H1 (cell line): ENCODE data around the gene HACD2. TPM values are rescaled to one million over a fixed set of nuclear protein-coding genes. Genes with fewer than 3 reads are reported as not detected.

Experiments
- CTCF ChIA-PET: fragments of 300-600 bp; sonication (Branson Sonifier 250); formaldehyde crosslinking; loops from one replicate; lab custom pipeline; 2021; ENCODE audit not compliant: partially characterized antibody; lab: Charles Lee
- POLR2A ChIA-PET: fragments of 300-600 bp; sonication (Branson Sonifier 250); formaldehyde crosslinking; loops from one replicate; lab custom pipeline; 2021; ENCODE audit warnings: inconsistent platforms; ENCODE audit not compliant: partially characterized antibody; lab: Charles Lee
- DNase-seq, 2 experiments: peaks; one replicate each; pipeline versions ENCODE4 v3.0.0 to v3.0.0-alpha.2; 2010 to 2022; ENCODE audit warnings: low spot score in 2 of 2, low read depth in 1 of 2, mixed read lengths in 1 of 2
- FAIRE-seq: peaks from 2 replicates; lab custom pipeline; 2011; peaks lifted over from hg19 to GRCh38; lab: Jason Lieb, UNC
- H2AFZ ChIP-seq: 2 replicates; pipeline ENCODE4 v1.8.1; 2012; ENCODE audit warnings: low read length, inconsistent platforms
- H2AK5ac ChIP-seq: 2 replicates; pipeline ENCODE4 v1.6.1; 2013; ENCODE audit warnings: low read depth, low read length
- H2BK120ac ChIP-seq: replicated peaks from 2 replicates; pipeline ENCODE3; 2013; ENCODE audit warnings: low read depth, low read length, inconsistent platforms
- H2BK12ac ChIP-seq: 2 replicates; pipeline ENCODE4 v1.6.1; 2013; ENCODE audit warnings: low read depth, low read length
- H2BK15ac ChIP-seq: 2 replicates; pipeline ENCODE4 v1.6.1; 2013; ENCODE audit warnings: low read length
- H2BK20ac ChIP-seq: 2 replicates; pipeline ENCODE4 v1.6.1; 2013; ENCODE audit warnings: low read length
- H2BK5ac ChIP-seq: 2 replicates; pipeline ENCODE4 v1.6.1; 2013; ENCODE audit warnings: low read depth, low read length
- H3K14ac ChIP-seq: 2 replicates; pipeline ENCODE4 v1.6.1; 2013; ENCODE audit warnings: inconsistent platforms; ENCODE audit not compliant: insufficient read length
- H3K18ac ChIP-seq: 2 replicates; pipeline ENCODE4 v1.6.1; 2013; ENCODE audit warnings: low read length; ENCODE audit errors: extremely low read depth
- H3K23ac ChIP-seq: 2 replicates; pipeline ENCODE4 v1.6.1; 2013; ENCODE audit warnings: inconsistent platforms; ENCODE audit not compliant: insufficient read length
- H3K23me2 ChIP-seq: 2 replicates; pipeline ENCODE4 v1.6.1; 2013; ENCODE audit warnings: low read depth, low read length
- H3K27ac ChIP-seq: 2 replicates; pipeline ENCODE4 v1.6.1; 2011; ENCODE audit warnings: low read depth, low read length, inconsistent platforms
- H3K27me3 ChIP-seq, 4 experiments: replicated peaks in 1 of 4; 1 replicate in 1 of 4; 2 replicates in 3 of 4; pipeline versions ENCODE4 v1.6.1 to v1.8.1; 2011 to 2013; ENCODE audit warnings: low read length in 3 of 4, mild to moderate bottlenecking in 3 of 4, inconsistent platforms in 2 of 4, mixed read lengths in 2 of 4, moderate library complexity in 1 of 4; ENCODE audit not compliant: control insufficient read depth in 3 of 4, insufficient read depth in 3 of 4; ENCODE audit errors: extremely low read depth in 1 of 4
- H3K36me3 ChIP-seq, 4 experiments: 2 replicates each; pipeline versions ENCODE4 v1.6.1 to v1.8.1; 2011 to 2013; ENCODE audit warnings: mild to moderate bottlenecking in 4 of 4, low read length in 3 of 4, moderate library complexity in 2 of 4, control low read depth in 1 of 4, inconsistent platforms in 1 of 4; ENCODE audit not compliant: insufficient read depth in 4 of 4, control insufficient read depth in 2 of 4
- H3K4ac ChIP-seq: replicated peaks from 2 replicates; pipeline ENCODE3; 2013; ENCODE audit warnings: low read length, low read depth, mixed read lengths, inconsistent platforms; ENCODE audit not compliant: insufficient read length
- H3K4me1 ChIP-seq, 4 experiments: replicated peaks in 1 of 4; 1 replicate in 1 of 4; 2 replicates in 3 of 4; pipeline versions ENCODE4 v1.6.1 to v1.8.1; 2011 to 2013; ENCODE audit warnings: low read length in 3 of 4, inconsistent platforms in 2 of 4, mixed read lengths in 1 of 4; ENCODE audit not compliant: insufficient read depth in 4 of 4, control insufficient read depth in 3 of 4
- H3K4me2 ChIP-seq, 2 experiments: 2 replicates each; pipeline versions ENCODE4 v1.6.1 to v1.8.1; 2011 to 2013; ENCODE audit warnings: low read depth in 2 of 2, low read length in 2 of 2, control low read depth in 1 of 2, inconsistent platforms in 1 of 2, mild to moderate bottlenecking in 1 of 2; ENCODE audit not compliant: insufficient read depth in 1 of 2
- H3K4me3 ChIP-seq, 4 experiments: fragments of 200-600, 300-600 bp in 1 of 4; sonication (generic), shearing (Covaris generic), sonication (Bioruptor Twin) in 1 of 4; 2 replicates each; pipeline versions ENCODE4 v1.5.1 to v1.8.1; 2011 to 2016; ENCODE audit warnings: low read length in 4 of 4, low read depth in 3 of 4, control low read depth in 2 of 4, inconsistent platforms in 2 of 4, mild to moderate bottlenecking in 2 of 4, mixed read lengths in 1 of 4, moderate library complexity in 1 of 4; ENCODE audit not compliant: insufficient read depth in 2 of 4; ENCODE audit errors: extremely low read depth in 1 of 4
- H3K56ac ChIP-seq: replicated peaks from 2 replicates; pipeline ENCODE3; 2013; ENCODE audit warnings: low read depth, mild to moderate bottlenecking, mixed read lengths, low read length, inconsistent platforms; ENCODE audit not compliant: insufficient read length
- H3K79me1 ChIP-seq: 2 replicates; pipeline ENCODE4 v1.6.1; 2013; ENCODE audit warnings: low read depth, low read length, control low read depth
- H3K79me2 ChIP-seq, 2 experiments: 2 replicates each; pipeline versions ENCODE4 v1.6.1 to v1.8.1; 2012 to 2013; ENCODE audit warnings: low read length in 2 of 2, mild to moderate bottlenecking in 2 of 2, inconsistent platforms in 1 of 2; ENCODE audit not compliant: insufficient read depth in 2 of 2, control insufficient read depth in 1 of 2
- H3K9ac ChIP-seq, 4 experiments: replicated peaks in 1 of 4; 1 replicate in 1 of 4; 2 replicates in 3 of 4; pipeline versions ENCODE4 v1.6.1 to v1.8.1; 2011 to 2013; ENCODE audit warnings: low read depth in 3 of 4, low read length in 3 of 4, control low read depth in 2 of 4, mild to moderate bottlenecking in 2 of 4, moderate library complexity in 2 of 4, inconsistent platforms in 1 of 4; ENCODE audit errors: extremely low read depth in 1 of 4
- H3K9me3 ChIP-seq, 2 experiments: 2 replicates each; pipeline versions ENCODE4 v1.6.1 to v1.8.1; 2012 to 2013; ENCODE audit warnings: mild to moderate bottlenecking in 2 of 2, moderate library complexity in 2 of 2, control low read depth in 1 of 2, inconsistent platforms in 1 of 2, low read depth in 1 of 2, low read length in 1 of 2, mixed read lengths in 1 of 2; ENCODE audit not compliant: insufficient read depth in 2 of 2
- H4K20me1 ChIP-seq, 2 experiments: replicated peaks in 1 of 2; 2 replicates each; pipeline versions ENCODE3 to v1.8.1; 2011 to 2013; ENCODE audit warnings: inconsistent platforms in 2 of 2, low read length in 2 of 2, mild to moderate bottlenecking in 1 of 2; ENCODE audit not compliant: insufficient read depth in 2 of 2, control insufficient read depth in 1 of 2
- H4K5ac ChIP-seq: 2 replicates; pipeline ENCODE4 v1.6.1; 2013; ENCODE audit warnings: low read length, low read depth, mixed read lengths, inconsistent platforms; ENCODE audit not compliant: insufficient read length
- H4K8ac ChIP-seq: 2 replicates; pipeline ENCODE4 v1.8.0; 2013; ENCODE audit warnings: mild to moderate bottlenecking, moderate library complexity, low read length, inconsistent platforms; ENCODE audit not compliant: insufficient read depth; ENCODE audit errors: extremely low read depth
- H4K91ac ChIP-seq: replicated peaks from 2 replicates; pipeline ENCODE3; 2013; ENCODE audit warnings: low read length, mixed read lengths, inconsistent platforms; ENCODE audit not compliant: insufficient read length
- CBX5 ChIP-seq: fragments of 300-800, 300-1000 bp; sonication (generic); IDR thresholded peaks from 2 replicates; pipeline ENCODE4 v1.7.1; 2016; ENCODE audit warnings: antibody characterized with exemption, low read length, low read depth
- CREB1 ChIP-seq: IDR thresholded peaks from 2 replicates; pipeline ENCODE4 v1.6.1; 2012; ENCODE audit warnings: inconsistent platforms
- CTBP2 ChIP-seq: IDR thresholded peaks from 2 replicates; pipeline ENCODE4 v1.7.0; 2011; ENCODE audit warnings: borderline replicate concordance, mild to moderate bottlenecking, moderate library complexity, mixed read lengths, low read length; ENCODE audit not compliant: insufficient read depth, insufficient read length
- EP300 ChIP-seq, 2 experiments: IDR thresholded peaks; 1 replicate in 1 of 2; 2 replicates in 1 of 2; pipeline ENCODE4 v1.6.1; 2011 to 2012; ENCODE audit warnings: low read depth in 2 of 2, low read length in 2 of 2, mild to moderate bottlenecking in 2 of 2, borderline replicate concordance in 1 of 2, inconsistent platforms in 1 of 2, moderate library complexity in 1 of 2
- KDM4A ChIP-seq: IDR thresholded peaks from one replicate; pipeline ENCODE4 v1.7.1; 2012; ENCODE audit warnings: low read depth, mild to moderate bottlenecking, moderate library complexity, low read length, inconsistent platforms; ENCODE audit not compliant: severe bottlenecking
- SIN3A ChIP-seq, 2 experiments: IDR thresholded peaks in 1 of 2; conservative IDR thresholded peaks in 1 of 2; 2 replicates each; pipeline ENCODE4 v1.6.1; 2011 to 2012; ENCODE audit warnings: low read length in 2 of 2, improper control_type of control experiment in 1 of 2, low read depth in 1 of 2, mild to moderate bottlenecking in 1 of 2
- SP1 ChIP-seq: IDR thresholded peaks from 2 replicates; pipeline ENCODE4 v1.6.1; 2011; ENCODE audit warnings: low read depth, low read length
- TBP ChIP-seq: IDR thresholded peaks from 2 replicates; pipeline ENCODE4 v1.6.1; 2011; ENCODE audit warnings: low read depth, low read length, improper control_type of control experiment
- WGBS, 2 experiments: shearing (Covaris generic) in 1 of 2; methylation state at CpG; one replicate each; pipeline versions ENCODE4 v1.1.6 to v1.1.7; 2013 to 2015; ENCODE audit warnings: low lambda C conversion rate in 2 of 2, mixed read lengths in 2 of 2, inconsistent platforms in 1 of 2, low coverage in 1 of 2, missing lambda C conversion rate in 1 of 2; ENCODE audit not compliant: insufficient replicate concordance in 2 of 2, insufficient coverage in 1 of 2, insufficient read length in 1 of 2; ENCODE audit errors: extremely low coverage in 1 of 2, missing lambda C conversion rate in 1 of 2; 5-methylcytosine and 5-hydroxymethylcytosine counted together
- polyA plus RNA-seq, 7 experiments: library from polyadenylated mRNA; depleted of rRNA in 3 of 7; stranded (reverse) in 5 of 7; unstranded in 2 of 7; fragments of >200 nt in 5 of 7; fragments of 200-250 nt in 2 of 7; gene quantifications; 1 replicate in 5 of 7; 2 replicates in 1 of 7; 4 replicates in 1 of 7; pipeline versions ENCODE4 v1.2.1 to v1.2.3, GENCODE V29; 2011 to 2013; ENCODE audit warnings: missing spikeins in 2 of 7, mixed read lengths in 2 of 7
- total RNA-seq: library from RNA; stranded (reverse); fragmentation: NEBNext Ultra II Directional; extraction: Animal tissue kit (Norgen Biotek cat#: 25700); gene quantifications from 2 replicates; pipeline ENCODE4 v1.2.1, GENCODE V29; 2021
- TF ChIP-seq, protein P1 (sequence below): IDR thresholded peaks from 2 replicates; pipeline ENCODE4 v1.6.1; 2012; ENCODE audit warnings: inconsistent platforms
- TF ChIP-seq, protein P2 (sequence below): IDR thresholded peaks from 2 replicates; pipeline ENCODE4 v1.6.1; 2012; ENCODE audit warnings: low read length, inconsistent platforms

HACD2 gene
- total and polyA plus RNA-seq, 2 of the 8 experiments (the other 6 are each of a cell fraction or from before 2014, with no cell fraction given): 24.9 to 31.2 TPM

DNA sequence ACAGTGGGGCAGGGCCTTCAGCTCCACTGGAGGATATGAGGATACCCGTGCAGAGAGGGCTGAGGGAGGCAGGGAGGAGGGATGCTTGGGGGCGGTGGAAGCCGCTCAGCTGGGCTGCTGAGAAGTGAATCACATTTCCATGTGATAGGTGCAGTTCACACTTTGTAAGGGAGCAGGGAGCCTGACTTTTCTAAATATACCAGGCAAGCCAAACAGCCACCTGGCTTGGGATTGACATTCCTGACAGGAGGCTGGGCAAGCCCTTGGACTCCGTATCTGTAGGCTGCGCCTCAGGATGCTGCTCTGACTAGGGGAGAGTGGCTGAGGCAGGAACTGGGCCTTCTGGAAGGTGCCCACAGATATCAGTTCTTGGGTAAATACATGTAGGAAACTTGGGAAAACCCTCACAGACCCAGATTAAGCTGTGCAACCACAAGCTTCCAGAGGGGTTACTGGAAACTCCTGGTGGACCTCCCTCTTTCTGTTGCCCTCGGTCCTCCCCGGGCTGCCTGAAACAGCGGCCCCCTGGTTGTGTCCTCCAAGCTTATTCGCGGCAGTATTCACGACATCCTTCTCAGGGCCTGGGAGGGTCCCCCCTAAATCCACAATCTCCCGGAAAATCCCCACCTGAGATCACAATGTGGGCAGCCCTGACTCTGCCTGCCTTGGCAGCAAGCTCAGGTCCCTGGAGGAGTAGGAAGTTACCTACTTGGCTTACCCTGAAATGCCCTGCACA is 103.0 kb downstream of the HACD2 start:
- no peaks in the 10 kb centered on the region for H3K4me1 ChIP-seq
- no peak for FAIRE-seq
- no peak overlapping the region for H3K23ac ChIP-seq
- H3K4me2 ChIP-seq: no peak overlapping the region
- no peak overlapping the region for H2BK12ac ChIP-seq
- POLR2A ChIA-PET: no interaction called here
- H2BK20ac ChIP-seq: no peak overlapping the region
- H3K79me2 ChIP-seq: no peaks in the 10 kb centered on the region
- H2BK5ac ChIP-seq: no peak overlapping the region
- H2AK5ac ChIP-seq: no peak overlapping the region
- H3K4me3 ChIP-seq: no peak overlapping the region
- H3K27ac ChIP-seq: no peak overlapping the region
- H3K36me3 ChIP-seq: no peaks in the 10 kb centered on the region
- H2BK15ac ChIP-seq: no peak overlapping the region
- no peak overlapping the region for H3K18ac ChIP-seq
- no peaks in the 10 kb centered on the region for H3K23me2 ChIP-seq
- no peak overlapping the region for H2AFZ ChIP-seq
- peak overlapping the region; percentile 8 for H3K4ac ChIP-seq
- no peak for DNase-seq
- CTCF ChIA-PET: interaction anchor here (0.7 to 4.9 kb wide), 9 partner anchors 9 to 185 kb away, joined by 3 to 22 read pairs (median 5); no protein-coding TSS in a partner anchor
- no peak overlapping the region for H4K8ac ChIP-seq
- H3K79me1 ChIP-seq: no peaks in the 10 kb centered on the region
- no peak overlapping the region for H3K56ac ChIP-seq
- H3K27me3 ChIP-seq: no peaks in the 10 kb centered on the region; a peak in 1 of 7 replicates
- WGBS, 2 experiments: 92% methylated on average over 12 of the region's 12 CpGs; no CpG with 5 or more reads in 1 of the 2 experiments
- no peaks in the 10 kb centered on the region for H4K20me1 ChIP-seq
- no peak overlapping the region; a peak in 1 of 7 replicates for H3K9ac ChIP-seq
- H3K14ac ChIP-seq: no peak overlapping the region
- H4K91ac ChIP-seq: no peak overlapping the region
- H2BK120ac ChIP-seq: no peak overlapping the region
- no peaks in the 10 kb centered on the region for H3K9me3 ChIP-seq
- H4K5ac ChIP-seq: no peak overlapping the region
- TF ChIP-seq, protein P1, sequence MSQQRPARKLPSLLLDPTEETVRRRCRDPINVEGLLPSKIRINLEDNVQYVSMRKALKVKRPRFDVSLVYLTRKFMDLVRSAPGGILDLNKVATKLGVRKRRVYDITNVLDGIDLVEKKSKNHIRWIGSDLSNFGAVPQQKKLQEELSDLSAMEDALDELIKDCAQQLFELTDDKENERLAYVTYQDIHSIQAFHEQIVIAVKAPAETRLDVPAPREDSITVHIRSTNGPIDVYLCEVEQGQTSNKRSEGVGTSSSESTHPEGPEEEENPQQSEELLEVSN: no peak
- TF ChIP-seq CREB1 (no peak), CTBP2 (no peak), KDM4A (no peak), CBX5 (no peak), SIN3A (conservative IDR thresholded peaks at IDR 0.05 in 1 of 2, IDR thresholded peaks at IDR 0.05 in 1 of 2; ENCODE audit: low read depth in 1 of 2, low read length in 2 of 2) (no peak), SP1 (no peak), TBP (no peak), EP300 (IDR thresholded peaks at IDR 0.05; ENCODE audit: borderline replicate concordance in 1 of 2, low read depth in 2 of 2, low read length in 2 of 2) (no peak)
- TF ChIP-seq, protein P2, sequence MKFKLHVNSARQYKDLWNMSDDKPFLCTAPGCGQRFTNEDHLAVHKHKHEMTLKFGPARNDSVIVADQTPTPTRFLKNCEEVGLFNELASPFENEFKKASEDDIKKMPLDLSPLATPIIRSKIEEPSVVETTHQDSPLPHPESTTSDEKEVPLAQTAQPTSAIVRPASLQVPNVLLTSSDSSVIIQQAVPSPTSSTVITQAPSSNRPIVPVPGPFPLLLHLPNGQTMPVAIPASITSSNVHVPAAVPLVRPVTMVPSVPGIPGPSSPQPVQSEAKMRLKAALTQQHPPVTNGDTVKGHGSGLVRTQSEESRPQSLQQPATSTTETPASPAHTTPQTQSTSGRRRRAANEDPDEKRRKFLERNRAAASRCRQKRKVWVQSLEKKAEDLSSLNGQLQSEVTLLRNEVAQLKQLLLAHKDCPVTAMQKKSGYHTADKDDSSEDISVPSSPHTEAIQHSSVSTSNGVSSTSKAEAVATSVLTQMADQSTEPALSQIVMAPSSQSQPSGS: no peak
